HG03175 (cell line): ENCODE results near the gene NDUFA13.

Experiments
- ATAC-seq: cut with Tn5 transposase; IDR thresholded peaks from one replicate; pipeline ENCODE4 v1.9.1; 2021; ENCODE audit warnings: mild to moderate bottlenecking, moderate library complexity; ENCODE audit not compliant: unreplicated experiment

The NDUFA13 gene

DNA sequence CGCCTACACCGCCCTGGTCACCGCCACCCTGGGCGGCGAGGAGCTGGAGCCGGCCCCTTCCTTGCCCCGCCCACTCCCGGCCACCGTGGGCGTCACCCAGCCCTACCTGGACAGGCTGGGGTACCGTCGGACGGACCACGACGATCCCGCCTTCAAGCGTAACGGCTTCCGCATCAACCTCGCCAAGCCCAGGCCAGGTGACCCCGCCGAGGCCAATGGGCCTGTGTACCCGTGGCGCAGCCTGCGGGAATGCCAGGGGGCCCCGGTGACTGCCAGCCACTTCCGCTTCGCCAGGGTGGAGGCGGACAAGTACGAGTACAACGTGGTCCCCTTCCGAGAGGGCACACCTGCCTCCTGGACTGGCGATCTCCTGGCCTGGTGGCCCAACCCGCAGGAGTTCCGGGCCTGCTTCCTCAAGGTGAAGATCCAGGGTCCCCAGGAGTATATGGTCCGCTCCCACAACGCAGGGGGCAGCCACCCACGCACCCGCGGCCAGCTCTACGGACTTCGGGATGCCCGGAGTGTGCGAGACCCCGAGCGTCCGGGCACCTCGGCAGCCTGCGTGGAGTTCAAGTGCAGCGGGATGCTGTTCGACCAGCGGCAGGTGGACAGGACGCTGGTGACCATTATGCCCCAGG lies 29.0 kb downstream of the NDUFA13 start:
- ATAC-seq, result no peak

DNA sequence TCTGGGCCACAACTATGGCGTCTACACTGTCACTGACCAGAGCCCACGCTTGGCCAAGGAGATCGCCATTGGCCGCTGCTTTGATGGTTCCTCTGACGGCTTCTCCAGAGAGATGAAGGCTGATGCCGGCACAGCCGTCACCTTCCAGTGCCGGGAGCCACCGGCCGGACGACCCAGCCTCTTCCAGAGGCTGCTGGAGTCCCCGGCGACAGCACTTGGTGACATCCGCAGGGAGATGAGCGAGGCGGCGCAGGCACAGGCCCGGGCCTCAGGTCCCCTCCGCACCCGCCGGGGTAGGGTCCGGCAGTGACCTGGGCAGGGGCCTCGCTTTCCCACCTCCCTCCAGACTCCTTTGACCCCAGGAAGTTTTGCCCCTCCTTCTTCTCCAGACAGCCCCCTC lies 29.7 kb downstream of the NDUFA13 start:
- ATAC-seq, result no peak

DNA sequence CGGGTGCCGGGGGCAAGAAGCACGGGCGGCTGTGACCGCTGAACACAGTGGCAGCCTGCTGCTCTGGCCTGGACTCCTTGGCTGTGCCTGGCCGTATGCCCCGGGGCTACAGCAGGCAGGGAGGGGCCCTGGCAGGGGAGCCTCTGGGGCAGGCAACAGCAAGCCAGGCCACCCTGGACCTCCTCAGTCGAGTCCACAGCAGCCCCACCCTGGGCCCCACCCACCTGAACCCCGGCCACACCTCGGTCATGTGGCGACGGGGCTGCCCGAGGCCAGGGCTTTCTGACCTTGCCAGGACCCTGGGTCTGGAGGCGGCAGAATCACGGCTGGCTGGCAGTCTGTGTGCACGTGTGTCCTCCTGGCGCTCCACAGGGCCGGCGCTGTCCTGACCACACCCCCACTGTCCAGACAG lies 30.7 kb downstream of the NDUFA13 start:
- ATAC-seq, result no peak

DNA sequence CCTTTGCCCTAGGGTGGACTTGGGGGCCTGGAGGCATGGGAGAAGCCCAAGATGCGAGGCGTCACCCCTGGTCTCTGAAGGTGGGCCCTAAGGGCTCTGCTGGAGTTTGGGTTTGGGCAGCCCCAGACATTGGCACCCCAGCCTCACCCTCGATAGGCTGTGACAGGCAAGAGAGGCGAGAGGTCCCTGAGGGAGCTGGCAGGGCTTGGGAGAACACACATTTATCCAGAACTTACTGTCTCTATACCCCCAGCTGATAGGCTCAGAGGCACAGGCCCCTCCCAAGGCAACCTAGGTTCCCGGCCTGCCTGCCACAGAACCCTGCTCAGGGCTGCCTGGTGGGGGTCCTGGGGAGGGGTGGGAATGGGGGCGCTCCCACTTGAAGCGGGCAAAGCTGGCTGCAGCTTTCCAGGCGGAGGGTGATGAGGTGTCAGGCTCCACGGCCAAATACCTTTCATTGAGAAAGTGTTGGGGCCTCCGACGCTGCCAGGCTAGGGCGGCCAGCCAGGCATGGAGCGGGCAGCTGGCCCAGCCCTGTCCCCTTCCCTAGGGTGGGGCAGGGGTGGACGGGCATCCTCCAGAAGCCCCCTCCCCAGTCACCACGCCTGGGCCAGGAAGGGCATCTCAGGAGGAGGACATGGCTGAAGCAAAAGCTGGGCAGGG lies 31.8 kb downstream of the NDUFA13 start:
- no peak for ATAC-seq

DNA sequence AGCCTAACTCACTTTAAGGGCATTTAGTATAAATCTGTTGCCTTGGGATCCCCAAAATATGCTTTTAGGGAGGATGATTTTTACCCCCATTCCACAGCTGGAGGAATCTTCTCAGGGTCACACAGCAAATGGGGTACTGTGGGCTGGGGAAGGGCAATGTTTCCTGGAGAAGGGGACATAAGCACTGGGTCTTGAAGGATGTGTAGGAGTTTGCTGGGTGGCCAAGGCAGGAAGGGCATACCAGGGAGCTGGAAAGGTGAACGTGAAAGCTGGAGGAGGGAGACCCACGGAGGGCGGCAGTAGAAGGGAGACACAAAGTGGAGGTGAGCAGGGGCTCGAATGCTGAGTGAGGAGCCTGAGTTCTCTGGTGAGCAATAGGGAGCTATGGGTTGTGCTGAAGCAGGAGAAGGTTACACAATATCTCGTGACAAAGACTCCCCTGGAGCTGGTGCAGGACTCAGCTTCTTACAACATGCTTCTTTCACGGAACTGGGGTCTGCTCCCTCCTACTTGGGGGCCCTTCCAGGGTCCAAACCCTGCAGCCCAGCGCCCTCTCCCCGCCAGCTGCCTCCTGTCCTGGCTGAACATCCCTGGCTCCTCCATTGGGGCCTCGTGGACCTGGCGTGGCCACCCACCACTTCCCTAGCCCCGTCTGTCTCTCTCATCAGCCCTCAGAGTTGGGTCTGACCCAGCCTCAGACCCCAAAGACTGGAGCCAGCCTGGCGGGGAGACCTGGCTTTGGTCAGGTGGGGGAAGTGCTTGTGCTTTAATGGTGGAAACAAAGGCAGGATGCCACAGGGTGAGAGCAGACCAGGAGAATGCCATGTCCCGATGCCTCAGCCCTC lies 33.1 kb downstream of the NDUFA13 start:
- no peak for ATAC-seq

DNA sequence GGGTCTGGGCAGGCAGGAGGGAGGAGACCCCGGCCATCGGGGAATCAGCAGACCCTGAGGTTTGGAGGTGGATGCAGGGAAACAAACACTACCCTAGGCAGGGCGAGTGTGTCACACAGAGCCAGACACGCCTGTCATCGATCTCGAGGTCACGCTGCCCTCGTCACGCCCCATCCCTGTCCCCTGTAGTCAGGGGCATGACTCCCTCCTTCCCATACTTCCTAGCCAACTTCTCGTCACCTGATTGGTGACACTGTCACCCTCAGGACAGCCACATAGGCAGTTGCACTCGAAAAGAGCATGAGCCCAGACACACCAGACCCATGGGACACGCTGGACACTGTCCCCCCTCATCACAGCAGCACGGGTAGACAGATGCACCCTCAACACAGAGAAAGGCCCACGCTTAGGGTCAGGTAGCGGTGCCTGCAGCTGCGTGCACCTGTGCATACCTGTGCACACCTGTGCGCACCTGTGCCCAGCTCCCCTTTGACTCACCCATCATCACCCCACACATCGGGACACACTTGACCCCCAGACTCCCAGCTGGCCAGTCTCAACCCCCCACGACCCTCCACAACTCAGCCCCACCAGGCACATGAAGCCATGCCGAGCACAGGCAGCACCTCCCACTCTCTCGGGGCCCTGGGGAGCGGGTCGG lies 33.9 kb downstream of the NDUFA13 start:
- ATAC-seq, result no peak

DNA sequence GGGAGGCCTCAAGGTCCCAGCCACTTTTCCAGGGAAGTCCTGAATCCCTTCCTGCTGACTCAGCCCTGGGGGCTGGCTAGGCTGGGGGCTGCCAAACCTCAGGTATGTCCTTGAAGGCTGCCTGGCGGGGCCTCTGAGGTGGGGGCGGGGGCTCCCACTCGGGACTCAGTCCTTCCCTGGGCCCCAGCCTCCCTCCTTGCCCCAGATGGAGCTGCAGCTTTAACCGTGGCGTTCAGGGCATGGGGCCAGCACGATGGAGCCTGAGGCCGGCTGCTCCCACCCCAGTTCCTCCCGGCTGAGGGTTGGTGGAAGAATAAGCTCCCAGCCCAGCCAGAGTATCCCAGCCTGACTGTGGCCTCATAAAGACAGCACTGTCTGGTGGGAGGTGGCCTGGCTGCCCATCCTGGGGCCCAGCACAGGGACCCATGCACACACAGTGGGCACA lies 34.5 kb downstream of the NDUFA13 start:
- ATAC-seq, result no peak

DNA sequence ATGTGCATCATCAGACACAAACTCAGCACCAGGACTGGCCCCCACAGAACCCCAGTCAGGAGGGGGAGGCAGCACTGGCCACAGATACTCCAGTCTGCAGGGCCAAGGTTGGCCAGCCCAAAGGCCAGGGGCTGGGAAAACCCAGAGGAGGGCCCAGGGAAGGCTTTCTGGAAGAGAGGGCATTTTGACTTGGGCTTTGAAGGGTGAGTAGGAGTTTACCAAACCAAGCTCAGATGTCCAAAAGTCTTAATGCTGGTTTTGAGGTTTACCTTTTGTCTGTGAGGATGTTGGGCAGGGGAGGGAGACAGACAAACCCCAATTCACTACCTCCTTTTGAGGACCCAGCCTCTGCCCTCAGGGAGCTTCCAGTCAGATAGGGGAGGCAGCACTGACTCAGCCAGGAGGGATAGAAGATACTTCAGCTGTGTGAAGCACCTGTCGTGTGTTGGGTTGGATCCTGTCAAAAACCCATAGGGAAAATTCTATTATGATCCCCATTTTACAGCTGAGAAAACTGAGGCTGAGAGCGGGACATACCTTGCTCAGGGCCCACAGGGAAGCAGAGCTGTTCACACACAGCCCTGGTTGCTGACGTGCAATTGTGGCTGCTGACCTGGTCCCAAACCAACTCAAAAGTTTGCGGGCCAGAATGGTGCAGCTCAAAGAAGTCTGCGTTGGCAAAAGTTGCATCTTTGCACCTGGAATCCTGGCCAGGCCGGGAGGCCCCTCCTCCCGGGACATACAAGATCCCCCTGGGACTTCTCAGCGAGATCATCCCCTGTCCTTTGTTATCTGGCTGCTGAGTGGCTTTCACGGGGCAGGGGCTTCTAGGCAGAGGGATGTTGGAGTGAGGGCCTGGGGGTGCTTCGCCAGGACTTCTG lies 35.2 kb downstream of the NDUFA13 start:
- no peak for ATAC-seq

DNA sequence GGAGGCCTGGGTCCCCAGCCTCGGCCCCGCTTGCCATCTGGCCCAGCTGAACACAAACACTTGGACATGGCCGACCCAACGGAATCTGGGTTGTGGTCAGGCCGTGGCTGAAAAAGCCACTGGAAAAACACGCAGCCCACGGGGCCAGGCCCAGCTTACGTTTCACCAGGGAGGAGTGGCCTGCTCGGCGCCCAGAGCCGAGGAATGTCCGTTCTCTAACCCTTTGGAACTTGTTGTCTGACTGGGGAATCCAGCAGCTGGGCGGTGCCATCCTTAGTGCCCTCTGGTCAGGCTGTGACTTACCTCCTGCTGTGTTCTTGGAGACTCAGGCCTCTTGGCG lies 35.8 kb downstream of the NDUFA13 start:
- ATAC-seq, result no peak

DNA sequence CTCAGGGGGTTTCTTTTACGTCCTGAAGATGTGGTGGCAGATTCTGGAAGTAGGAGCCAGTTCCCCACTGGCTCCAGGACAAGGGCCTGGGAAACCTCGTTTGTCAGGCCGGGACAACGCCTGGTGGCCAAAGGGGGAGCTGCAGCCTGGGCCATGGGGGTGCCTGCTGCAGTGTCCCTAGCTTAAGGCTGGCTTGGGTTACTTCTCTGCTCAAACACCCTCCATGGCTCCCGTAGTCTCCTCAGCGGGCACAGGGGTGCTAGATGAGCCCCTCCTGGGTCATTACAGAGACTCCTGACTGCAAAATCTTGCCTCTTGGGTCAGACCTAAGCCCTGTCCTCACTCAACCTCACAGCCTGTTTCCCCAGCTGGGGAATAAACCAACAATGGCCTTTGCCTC lies 36.8 kb downstream of the NDUFA13 start:
- ATAC-seq, result no peak

DNA sequence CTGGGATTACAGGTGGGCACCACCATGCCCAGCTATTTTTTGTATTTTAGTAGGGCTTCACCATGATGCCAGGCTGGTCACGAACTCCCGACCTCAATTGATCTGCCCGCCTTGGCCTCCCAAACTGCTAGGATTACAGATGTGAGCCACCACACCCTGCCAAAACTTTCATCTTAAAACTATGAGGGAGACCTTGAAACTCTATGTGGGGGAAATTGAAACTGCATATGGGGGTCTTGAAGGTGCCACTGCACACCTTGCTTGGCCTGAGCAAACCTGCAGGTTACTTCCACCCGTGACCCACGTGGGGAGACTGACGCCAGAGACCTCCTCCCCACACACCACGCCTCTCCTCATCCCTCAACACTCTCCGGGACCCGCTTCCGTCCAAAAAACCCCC lies 37.6 kb downstream of the NDUFA13 start:
- no peak for ATAC-seq

DNA sequence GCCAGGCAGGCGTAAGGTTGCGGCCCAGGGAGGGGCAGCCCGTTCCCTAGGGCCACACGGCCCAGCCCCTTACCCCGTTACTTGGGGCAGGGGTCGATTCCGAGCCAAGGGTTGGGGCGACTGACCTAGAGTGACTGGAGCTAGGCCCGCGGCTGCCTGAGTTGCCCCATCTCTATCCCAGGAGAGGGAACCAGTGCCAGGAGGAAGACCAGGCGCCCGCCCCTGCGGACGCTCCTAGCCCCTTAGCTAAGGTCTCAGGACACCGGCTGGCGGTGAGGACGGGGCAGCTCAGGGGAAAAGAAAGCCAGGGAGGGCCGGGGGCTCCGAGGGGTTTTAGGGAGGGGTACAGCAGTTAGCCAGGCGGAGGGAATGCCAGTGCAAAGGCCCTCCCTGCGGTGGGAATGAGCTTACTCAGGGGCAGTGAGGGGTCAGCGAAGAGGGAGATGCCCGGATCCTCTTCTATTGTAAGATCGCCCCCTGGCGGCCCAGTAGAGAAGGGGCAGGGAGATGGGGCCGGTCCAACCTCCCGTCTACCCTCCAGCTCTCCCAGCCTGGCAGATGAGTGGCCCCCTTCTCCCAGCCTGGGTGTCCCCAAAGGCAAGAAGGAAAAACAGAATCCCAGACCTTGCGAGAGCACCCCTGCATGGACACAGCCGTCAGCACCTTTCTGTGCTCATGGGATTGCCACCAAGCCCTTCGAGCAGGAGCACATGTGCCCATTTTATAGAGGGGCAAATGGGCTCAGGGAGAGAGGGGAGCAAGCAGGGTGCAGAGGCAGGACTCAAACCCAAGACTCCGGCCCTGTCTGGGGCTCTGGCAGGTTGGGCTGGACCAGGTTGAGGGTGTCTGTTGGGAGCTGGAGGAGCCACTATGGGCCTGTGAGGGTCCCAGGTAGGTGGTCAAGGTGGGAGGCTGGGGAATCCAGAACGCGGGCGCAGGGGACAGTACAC lies 38.3 kb downstream of the NDUFA13 start:
- ATAC-seq, result no peak

DNA sequence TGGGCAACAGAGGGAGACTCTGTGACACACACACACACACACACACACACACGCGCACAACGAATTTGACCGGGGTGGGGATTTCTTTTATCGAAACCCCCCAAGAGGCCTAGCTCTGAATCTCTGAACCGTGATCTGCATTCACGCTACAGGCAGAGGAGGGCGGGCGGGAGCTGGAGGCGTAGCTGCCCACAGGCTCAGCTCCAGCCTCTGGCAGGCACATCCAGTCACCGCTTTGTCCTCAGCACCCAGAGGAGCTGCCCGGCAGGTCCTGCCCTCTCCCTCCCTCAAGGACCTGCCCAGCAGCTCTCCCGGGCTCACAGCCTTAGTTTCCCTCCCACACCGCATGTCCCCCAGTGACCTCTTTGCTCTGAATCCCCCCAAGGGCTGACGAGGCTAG lies 42.0 kb downstream of the NDUFA13 start:
- no peak for ATAC-seq

DNA sequence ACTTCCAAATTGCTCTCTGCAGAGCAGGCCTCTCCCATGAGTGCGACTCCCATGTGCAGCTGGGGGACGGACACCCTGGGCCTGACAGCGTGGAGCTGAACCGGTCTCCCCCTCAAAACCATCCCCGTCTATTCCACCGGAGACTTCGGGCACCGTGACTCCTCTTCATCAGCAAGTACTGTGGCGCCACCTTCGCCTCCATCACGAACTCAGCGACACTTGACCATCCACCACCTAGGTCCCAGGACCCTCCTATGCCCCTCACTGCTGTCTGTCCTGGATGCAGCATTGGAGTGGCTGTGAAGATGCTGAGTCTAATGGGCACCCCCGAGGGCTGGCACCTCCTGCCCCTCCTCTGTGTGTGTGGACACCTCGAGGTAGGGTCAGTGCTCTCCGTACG lies 42.6 kb downstream of the NDUFA13 start:
- no peak for ATAC-seq

DNA sequence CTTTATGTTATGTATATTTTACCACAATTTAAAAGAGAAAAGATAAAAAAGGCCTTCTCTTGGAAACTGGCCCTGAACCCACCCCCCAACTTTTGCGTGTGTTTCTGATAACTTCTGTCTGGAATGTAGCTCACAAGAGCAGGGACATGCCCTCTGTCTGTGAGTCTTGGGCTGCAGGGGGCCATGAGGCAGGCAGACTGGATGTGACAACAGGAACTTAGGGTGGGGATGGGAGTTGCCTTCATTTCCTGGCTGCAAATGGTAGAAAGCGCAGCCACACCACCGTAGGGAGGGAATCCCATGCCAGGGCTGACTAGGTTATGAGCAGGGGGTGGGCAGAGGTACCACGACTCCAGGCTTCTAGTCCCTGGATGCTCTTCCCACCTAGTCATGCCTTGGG lies 43.9 kb downstream of the NDUFA13 start:
- no peak for ATAC-seq

DNA sequence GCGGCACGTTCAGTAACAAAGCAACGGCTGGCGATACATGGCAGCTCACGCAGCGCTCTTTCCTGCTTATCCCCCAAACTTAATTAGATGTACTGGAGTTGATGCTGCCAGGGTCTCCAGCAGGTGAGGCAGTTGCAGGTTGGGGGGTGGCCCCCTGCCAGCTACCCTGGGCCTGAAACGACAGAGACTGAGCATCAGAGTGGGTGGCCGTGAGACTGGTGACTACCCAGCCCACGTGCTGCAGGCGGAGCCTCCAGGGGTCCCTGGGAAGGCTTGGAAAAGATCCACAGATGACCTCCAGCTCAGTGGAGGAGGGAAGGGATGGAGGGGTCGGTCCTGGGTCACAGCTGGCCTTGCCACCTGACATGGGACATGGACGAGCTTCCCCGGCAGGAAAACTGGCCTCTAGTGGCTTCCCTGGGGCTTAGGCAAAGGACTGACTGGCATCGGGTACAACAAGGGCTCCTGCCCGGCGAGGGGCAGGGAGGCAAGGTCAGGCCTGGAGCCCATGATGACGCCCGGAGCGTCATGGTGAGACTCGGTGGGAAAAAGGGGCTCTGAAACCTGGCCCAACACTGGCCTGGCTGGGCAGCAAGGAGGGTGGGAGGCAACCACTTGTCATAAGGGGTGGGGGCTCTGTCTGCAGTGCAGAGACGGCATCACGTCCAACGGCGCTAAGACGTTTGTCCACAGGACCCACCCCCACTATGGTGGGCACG lies 46.1 kb downstream of the NDUFA13 start:
- ATAC-seq, result no peak

DNA sequence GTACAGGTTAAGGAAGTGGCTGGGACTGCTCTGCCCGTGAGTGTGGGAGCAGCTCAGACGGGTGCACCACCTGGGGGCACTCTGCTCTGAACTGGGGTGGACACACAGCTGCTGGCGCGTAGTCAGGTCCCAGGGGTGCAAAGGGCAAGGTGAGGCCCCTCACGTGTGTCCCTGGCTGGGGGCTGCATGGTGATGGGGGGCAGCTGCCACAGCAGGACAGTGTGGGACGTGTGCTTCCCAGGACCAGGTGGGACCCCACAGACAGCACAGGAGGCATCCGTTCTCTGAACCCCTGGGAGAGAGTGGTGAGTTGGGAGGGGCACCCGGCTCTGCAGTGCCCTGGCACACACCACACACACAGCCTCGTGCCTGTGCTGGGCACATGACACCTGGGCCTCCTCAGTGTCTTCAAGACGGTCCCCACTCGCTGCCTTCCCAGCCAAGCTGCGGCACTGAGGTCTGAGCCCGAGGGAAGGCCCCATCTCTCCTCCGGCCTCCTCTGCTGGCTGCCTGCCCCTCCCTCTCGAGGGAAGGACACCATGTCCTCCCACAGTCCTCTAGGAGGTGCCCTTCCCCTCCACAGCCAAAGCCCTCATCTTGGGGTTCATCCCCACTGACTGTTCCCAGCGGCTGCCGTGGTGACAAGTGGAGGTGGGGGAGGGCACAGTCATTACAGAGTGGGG lies 46.8 kb downstream of the NDUFA13 start:
- no peak for ATAC-seq

DNA sequence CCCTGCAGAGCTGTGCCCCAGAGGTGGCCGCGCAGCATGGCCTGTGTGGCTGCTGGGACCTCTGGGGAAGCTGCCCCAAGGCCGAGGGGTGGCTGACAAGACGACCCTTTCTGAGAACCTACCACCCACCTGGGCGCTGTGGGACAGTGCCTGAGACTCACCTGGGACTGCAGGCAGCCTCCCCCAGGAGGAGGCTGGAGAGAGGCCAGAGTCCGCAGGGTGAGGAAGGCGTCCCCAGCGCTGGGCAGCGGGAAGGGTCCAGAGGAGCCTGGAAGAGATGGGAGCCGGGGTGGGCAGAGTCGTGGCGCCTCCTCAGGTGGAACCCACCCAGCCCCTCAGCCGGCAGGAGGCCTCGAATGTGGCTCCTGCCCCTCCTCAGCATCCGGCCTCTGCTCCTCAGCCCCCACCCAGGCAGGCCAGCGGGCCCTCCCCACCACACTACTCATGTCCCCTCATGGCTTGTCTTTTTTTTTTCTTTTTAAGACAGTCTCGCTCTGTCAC lies 47.4 kb downstream of the NDUFA13 start:
- ATAC-seq, result no peak
